GM12878 (cell line): ENCODE results near the gene CACNA1D. TPM values are rescaled to one million over a fixed set of nuclear protein-coding genes. Genes with fewer than 3 reads are reported as not detected.

ENCODE experiments used
- ATAC-seq: fragments of 200-7000 bp; cut with Tn5 transposase; 3 replicates; pipeline ENCODE4 v1.9.1; 2020; ENCODE audit warnings: mild to moderate bottlenecking, moderate library complexity
- BruUV-seq: library from RNA; stranded (reverse); fragments of 400-500 nt; replicated peaks from 2 replicates; lab custom pipeline; 2021; lab: Mats Ljungman, UMichigan
- CTCF ChIA-PET: fragments of 300-600 bp; sonication (Branson Sonifier 250); formaldehyde crosslinking; extraction: SDS; loops from one replicate; lab custom pipeline; 2021; ENCODE audit warnings: inconsistent platforms; lab: Yijun Ruan, JAX
- POLR2A ChIA-PET: fragments of 350-600 bp; formaldehyde crosslinking; extraction: SDS; loops from one replicate; lab custom pipeline; 2021; ENCODE audit warnings: inconsistent platforms; lab: Charles Lee
- RAD21 ChIA-PET: fragments of 300-600 bp; sonication (Branson Sonifier 250); formaldehyde crosslinking; loops from one replicate; lab custom pipeline; 2023; ENCODE audit warnings: antibody characterized with exemption; ENCODE audit not compliant: unreplicated experiment; lab: Charles Lee
- SMC1A ChIA-PET: fragments of 300-600 bp; sonication (Branson Sonifier 250); formaldehyde crosslinking; loops from one replicate; lab custom pipeline; 2023; ENCODE audit not compliant: unreplicated experiment, uncharacterized antibody; lab: Charles Lee
- DNase-seq: peaks from one replicate; pipeline ENCODE4 v3.0.0-alpha.2; 2011; ENCODE audit warnings: low read depth, low spot score
- FAIRE-seq: peaks from 3 replicates; lab custom pipeline; 2011; peaks lifted over from hg19 to GRCh38; lab: Jason Lieb, UNC
- H2AFZ ChIP-seq: 2 replicates; pipeline ENCODE4 v1.6.0; 2011; ENCODE audit warnings: low read depth, low read length, control low read depth; ENCODE audit not compliant: control insufficient read depth
- H3K27ac ChIP-seq: 2 replicates; pipeline ENCODE4 v1.5.1; 2011; ENCODE audit warnings: control low read depth; ENCODE audit not compliant: control insufficient read depth, insufficient read depth
- H3K27me3 ChIP-seq, 2 experiments: replicated peaks in 1 of 2; 2 replicates each; pipeline versions ENCODE4 v1.6.0 to v1.6.1; 2011; ENCODE audit warnings: low read length in 1 of 2; ENCODE audit not compliant: control insufficient read depth in 2 of 2, insufficient read depth in 2 of 2
- H3K36me3 ChIP-seq, 2 experiments: 2 replicates each; pipeline ENCODE4 v1.5.1; 2011; ENCODE audit warnings: low read length in 1 of 2; ENCODE audit not compliant: control insufficient read depth in 2 of 2, insufficient read depth in 2 of 2
- H3K4me1 ChIP-seq: 2 replicates; pipeline ENCODE4 v1.6.1; 2011; ENCODE audit warnings: mild to moderate bottlenecking, low read length, moderate library complexity, mixed read lengths; ENCODE audit not compliant: control insufficient read depth, insufficient read depth
- H3K4me2 ChIP-seq: 2 replicates; pipeline ENCODE4 v1.6.0; 2011; ENCODE audit warnings: control low read depth; ENCODE audit not compliant: control insufficient read depth, insufficient read depth
- H3K4me3 ChIP-seq: fragments of 200-600 bp; sonication (generic); 2 replicates; pipeline ENCODE4 v1.5.1; 2016
- H3K79me2 ChIP-seq: 2 replicates; pipeline ENCODE4 v1.6.0; 2011; ENCODE audit warnings: low read length; ENCODE audit not compliant: control insufficient read depth, insufficient read depth
- H3K9ac ChIP-seq: 2 replicates; pipeline ENCODE4 v1.8.0; 2011; ENCODE audit warnings: low read length, control low read depth, mixed read lengths; ENCODE audit not compliant: control insufficient read depth, insufficient read depth
- H3K9me3 ChIP-seq: replicated peaks from 3 replicates; pipeline ENCODE4 v1.5.1; 2011; ENCODE audit warnings: mild to moderate bottlenecking, low read length; ENCODE audit not compliant: control insufficient read depth, insufficient read depth
- H4K20me1 ChIP-seq: 2 replicates; pipeline ENCODE4 v1.6.0; 2011; ENCODE audit not compliant: control insufficient read depth, insufficient read depth
- CBFB ChIP-seq: IDR thresholded peaks from 2 replicates; pipeline ENCODE4 v1.6.1; 2016; ENCODE audit warnings: antibody characterized with exemption, low read depth
- CBX5 ChIP-seq: sonication (generic); IDR thresholded peaks from 2 replicates; pipeline ENCODE4 v1.6.1; 2016; ENCODE audit warnings: low read depth, moderate library complexity, mild to moderate bottlenecking, inconsistent platforms
- CHD1 ChIP-seq: IDR thresholded peaks from 2 replicates; pipeline ENCODE4 v1.6.1; 2012; ENCODE audit warnings: low read depth, low read length, improper control_type of control experiment
- CUX1 ChIP-seq: IDR thresholded peaks from 2 replicates; pipeline ENCODE4 v1.6.1; 2012; ENCODE audit warnings: improper control_type of control experiment, low read depth, low read length; ENCODE audit not compliant: insufficient replicate concordance
- ETV6 ChIP-seq, 2 experiments: fragments of 450-650 bp in 1 of 2; IDR thresholded peaks in 1 of 2; conservative IDR thresholded peaks in 1 of 2; 2 replicates each; pipeline ENCODE4 v1.6.1; 2014; ENCODE audit warnings: antibody characterized with exemption in 1 of 2, borderline replicate concordance in 1 of 2, low read depth in 1 of 2, mild to moderate bottlenecking in 1 of 2, moderate library complexity in 1 of 2
- IRF3 ChIP-seq: fragments of 450-650 bp; IDR thresholded peaks from 2 replicates; pipeline ENCODE4 v1.6.1; 2014; ENCODE audit warnings: mild to moderate bottlenecking
- MTA2 ChIP-seq: fragments of 450-650 bp; IDR thresholded peaks from 2 replicates; pipeline ENCODE4 v1.6.1; 2016; ENCODE audit warnings: low read depth, mild to moderate bottlenecking, moderate library complexity
- NR2C2 ChIP-seq: IDR thresholded peaks from 2 replicates; pipeline ENCODE4 v1.6.1; 2011; ENCODE audit warnings: borderline replicate concordance, low read depth; ENCODE audit not compliant: control insufficient read depth, insufficient read length
- RBBP5 ChIP-seq: fragments of 200-600 bp; sonication (generic); conservative IDR thresholded peaks from 2 replicates; pipeline ENCODE4 v1.6.1; 2016
- SP1 ChIP-seq: IDR thresholded peaks from one replicate; pipeline ENCODE4 v1.6.1; 2011; ENCODE audit warnings: low read depth, low read length
- SPI1 ChIP-seq: IDR thresholded peaks from 2 replicates; pipeline ENCODE4 v1.6.1; 2011; ENCODE audit warnings: low read depth, mild to moderate bottlenecking, low read length, moderate library complexity, borderline replicate concordance; ENCODE audit not compliant: insufficient read depth
- WGBS: methylation state at CpG from one replicate; pipeline ENCODE4 v1.1.6; 2016; ENCODE audit warnings: low lambda C conversion rate; ENCODE audit not compliant: insufficient replicate concordance, insufficient coverage; ENCODE audit errors: missing lambda C conversion rate; 5-methylcytosine and 5-hydroxymethylcytosine counted together
- in situ Hi-C: fragments of 300-500 bp; cut with MboI; formaldehyde crosslinking; loops from 9 replicates; pipeline ENCODE4 v1.14.3; 2018; ENCODE audit warnings: mixed read lengths
- intact Hi-C: fragments of 100-400 bp; cut with micrococcal nuclease; formaldehyde crosslinking; loops from one replicate; pipeline ENCODE4 v1.14.2; 2022; ENCODE audit not compliant: unreplicated experiment
- polyA plus RNA-seq, 11 experiments: library from polyadenylated mRNA; depleted of rRNA in 4 of 11; unstranded in 6 of 11; stranded (reverse) in 5 of 11; fragments of >200 nt; fragmentation: Nextera tagmentation in 4 of 11; fragmentation: Illumina TruSeq in 1 of 11; extraction: Ambion mirVana in 4 of 11; extraction: Trizol in 1 of 11; gene quantifications; 1 replicate in 1 of 11; 2 replicates in 10 of 11; pipeline versions ENCODE4 v1.2.1 to v1.2.3, GENCODE V29; 2011 to 2016; ENCODE audit warnings: inconsistent platforms in 2 of 11, missing spikeins in 2 of 11, low read depth in 1 of 11
- total RNA-seq, 4 experiments: library from RNA; depleted of rRNA in 3 of 4; stranded (reverse); fragments of >200 nt in 3 of 4; fragmentation: Illumina TruSeq in 1 of 4; extraction: Trizol in 1 of 4; gene quantifications; 2 replicates each; pipeline versions ENCODE4 v1.2.1 to v1.2.3, GENCODE V29; 2013 to 2021

The CACNA1D gene
- total and polyA plus RNA-seq, 10 of the 15 experiments (the other 5 are each of a cell fraction or from before 2014, with no cell fraction given) = 0.21 to 24.4 (median 1.6) TPM

DNA sequence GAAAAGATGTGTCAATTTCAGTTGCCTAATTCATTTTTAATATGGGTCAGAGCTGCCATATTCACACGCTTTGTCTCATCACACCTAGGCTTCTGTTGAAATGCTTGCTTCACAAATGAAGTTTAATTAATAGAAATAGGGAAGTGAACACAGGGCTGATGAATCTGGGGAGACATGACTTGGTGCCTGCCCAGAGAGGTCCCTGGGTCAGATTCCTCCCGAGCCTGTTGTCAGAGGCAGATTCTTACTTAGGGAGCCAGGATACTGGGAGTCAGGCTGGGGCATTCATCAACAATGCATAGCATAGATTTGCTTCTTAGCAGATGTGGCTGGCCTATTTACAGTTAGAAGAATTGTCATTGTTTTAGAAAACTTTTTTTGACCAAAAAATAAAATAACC, 90.6 kb downstream of the CACNA1D start:
- H3K9me3 ChIP-seq = no peaks in the 10 kb centered on the region
- H3K27ac ChIP-seq = no peak overlapping the region
- ChIA-PET POLR2A (interaction anchor here (0.6 to 0.8 kb wide), 2 partner anchors 33 to 95 kb away, joined by 3 read pairs; no protein-coding TSS in a partner anchor), CTCF (interaction anchor here (0.6 kb wide), 1 partner anchor 103 kb away, joined by 3 read pairs; no protein-coding TSS in a partner anchor), SMC1A (interaction anchor here (0.8 to 2.8 kb wide), 5 partner anchors 8 to 63 kb away, joined by 3 to 11 read pairs (median 3); no protein-coding TSS in a partner anchor), RAD21 (interaction anchor here (0.6 to 0.9 kb wide), 2 partner anchors 11 to 70 kb away, joined by 3 to 4 read pairs; no protein-coding TSS in a partner anchor)
- H4K20me1 ChIP-seq = no peaks in the 10 kb centered on the region; the same call in 1 of the 2 replicates
- no peak overlapping the region for H3K4me2 ChIP-seq
- no peaks in the 10 kb centered on the region for H3K4me1 ChIP-seq
- H3K9ac ChIP-seq = no peak overlapping the region
- no peak overlapping the region for H2AFZ ChIP-seq
- no TSS peak for BruUV-seq
- FAIRE-seq = no peak
- 0% methylated on average over 2 of the region's 2 CpGs for WGBS
- H3K36me3 ChIP-seq = no peaks in the 10 kb centered on the region
- no peak overlapping the region for H3K4me3 ChIP-seq
- H3K79me2 ChIP-seq = no peaks in the 10 kb centered on the region
- TF ChIP-seq NR2C2 (no peak), MTA2 (peak; percentile 25; the same call in 1 of the 2 replicates), SPI1 (peak; percentile 68), CHD1 (no peak)
- intact Hi-C loops = no loop called here
- H3K27me3 ChIP-seq = no peaks in the 10 kb centered on the region
- in situ Hi-C loops = no loop called here
- ATAC-seq = peak; percentile 22; the same call in 1 of the 3 replicates
- no peak for DNase-seq

- no peak overlapping the region for H3K4me2 ChIP-seq
- TF ChIP-seq IRF3 (no peak), CUX1 (no peak), ETV6 (conservative IDR thresholded peaks at IDR 0.05 in 1 of 2, IDR thresholded peaks at IDR 0.05 in 1 of 2; ENCODE audit: borderline replicate concordance in 1 of 2, low read depth in 1 of 2) (no peak), RBBP5 (no peak), SP1 (no peak), CBX5 (no peak), CBFB (no peak)
Measured at GRCh38 chr3:53585627-53586026, 91.2 kb downstream of the CACNA1D start.

More at GRCh38 chr3:53585627-53586026, 91.2 kb downstream of the CACNA1D start:
- in situ Hi-C loops = no loop called here
- DNase-seq = no peak
- Histone ChIP-seq H3K9ac (no peak overlapping the region), H3K4me3 (no peak overlapping the region), H3K9me3 (no peaks in the 10 kb centered on the region), H3K79me2 (no peaks in the 10 kb centered on the region), H3K27me3 (no peaks in the 10 kb centered on the region), H3K4me1 (no peaks in the 10 kb centered on the region), H3K27ac (no peak overlapping the region), H2AFZ (no peak overlapping the region), H3K36me3 (no peaks in the 10 kb centered on the region), H4K20me1 (no peaks in the 10 kb centered on the region; the same call in 1 of the 2 replicates)
- intact Hi-C loops = no loop called here
- CTCF ChIA-PET = no interaction called here
- ATAC-seq = no peak
- no TSS peak for BruUV-seq
- POLR2A ChIA-PET = no interaction called here
- SMC1A ChIA-PET = interaction anchor here (0.7 to 1.4 kb wide), 3 partner anchors 10 to 62 kb away, joined by 3 to 4 read pairs (median 3); no protein-coding TSS in a partner anchor
- RAD21 ChIA-PET = no interaction called here
- FAIRE-seq = no peak
- WGBS = 4% methylated on average over 6 of the region's 6 CpGs
